GM10266 (cell line): Measurements from ENCODE around the gene MIS18BP1.
A peak's percentile ranks its signal among the peaks of the same experiment; 100 is the strongest.
"Not testable (repeated sequence)": the region's sequence is repeated elsewhere in the genome, so short reads cannot be mapped to it uniquely, and the experiment has no call there.

ENCODE experiments used
- DNase-seq: peaks from one replicate; pipeline ENCODE4 v3.0.0; 2012; ENCODE audit errors: extremely low spot score
- TF ChIP-seq, protein P1 (sequence below): IDR thresholded peaks from 2 replicates; pipeline ENCODE4 v1.5.1; 2012; ENCODE audit warnings: mild to moderate bottlenecking, low read depth; ENCODE audit not compliant: control insufficient read depth, insufficient read depth; ENCODE audit errors: missing control alignments

The MIS18BP1 gene

DNA sequence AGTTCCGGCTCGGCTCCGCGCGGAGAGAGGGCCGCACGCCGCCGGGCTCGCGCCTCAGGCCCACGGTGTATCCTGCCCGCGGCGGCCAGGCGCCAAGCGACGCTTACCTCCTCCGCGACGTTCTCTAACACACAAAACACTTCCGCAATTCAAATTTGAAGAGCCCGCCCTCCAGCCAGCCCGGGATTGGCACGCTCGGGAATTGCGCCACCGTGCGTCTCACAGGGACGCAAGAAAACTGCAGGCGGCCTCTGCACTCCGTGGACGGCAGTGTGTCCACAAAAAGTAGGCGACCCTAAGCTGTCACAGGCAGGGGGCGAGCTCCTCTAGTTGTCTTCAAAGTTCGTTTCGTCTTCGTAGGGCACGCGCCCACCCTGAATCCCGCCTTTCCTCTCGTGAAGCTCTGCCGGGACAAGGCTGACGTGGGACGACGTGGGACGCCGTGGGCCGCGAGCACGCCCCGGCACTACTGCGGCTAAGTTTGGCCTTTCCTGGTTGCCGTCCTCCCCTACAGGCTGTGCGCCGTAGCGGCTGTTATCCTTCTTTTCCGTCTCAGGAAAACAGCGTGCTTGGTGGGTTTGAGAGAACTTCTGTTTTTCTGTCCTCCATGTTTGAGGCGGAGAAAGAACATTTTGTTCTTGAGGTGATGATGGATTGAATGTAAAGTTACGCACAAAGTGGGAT lies at the start of gene MIS18BP1:
MIS18BP1 (minus strand) TSS at position 133 of the 684 bp plus-strand sequence. CDS start 5,916 bp downstream, outside the sequence.
- TF ChIP-seq, protein P1, sequence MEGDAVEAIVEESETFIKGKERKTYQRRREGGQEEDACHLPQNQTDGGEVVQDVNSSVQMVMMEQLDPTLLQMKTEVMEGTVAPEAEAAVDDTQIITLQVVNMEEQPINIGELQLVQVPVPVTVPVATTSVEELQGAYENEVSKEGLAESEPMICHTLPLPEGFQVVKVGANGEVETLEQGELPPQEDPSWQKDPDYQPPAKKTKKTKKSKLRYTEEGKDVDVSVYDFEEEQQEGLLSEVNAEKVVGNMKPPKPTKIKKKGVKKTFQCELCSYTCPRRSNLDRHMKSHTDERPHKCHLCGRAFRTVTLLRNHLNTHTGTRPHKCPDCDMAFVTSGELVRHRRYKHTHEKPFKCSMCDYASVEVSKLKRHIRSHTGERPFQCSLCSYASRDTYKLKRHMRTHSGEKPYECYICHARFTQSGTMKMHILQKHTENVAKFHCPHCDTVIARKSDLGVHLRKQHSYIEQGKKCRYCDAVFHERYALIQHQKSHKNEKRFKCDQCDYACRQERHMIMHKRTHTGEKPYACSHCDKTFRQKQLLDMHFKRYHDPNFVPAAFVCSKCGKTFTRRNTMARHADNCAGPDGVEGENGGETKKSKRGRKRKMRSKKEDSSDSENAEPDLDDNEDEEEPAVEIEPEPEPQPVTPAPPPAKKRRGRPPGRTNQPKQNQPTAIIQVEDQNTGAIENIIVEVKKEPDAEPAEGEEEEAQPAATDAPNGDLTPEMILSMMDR, result peak; percentile 84
- DNase-seq, result peak; percentile 83

DNA sequence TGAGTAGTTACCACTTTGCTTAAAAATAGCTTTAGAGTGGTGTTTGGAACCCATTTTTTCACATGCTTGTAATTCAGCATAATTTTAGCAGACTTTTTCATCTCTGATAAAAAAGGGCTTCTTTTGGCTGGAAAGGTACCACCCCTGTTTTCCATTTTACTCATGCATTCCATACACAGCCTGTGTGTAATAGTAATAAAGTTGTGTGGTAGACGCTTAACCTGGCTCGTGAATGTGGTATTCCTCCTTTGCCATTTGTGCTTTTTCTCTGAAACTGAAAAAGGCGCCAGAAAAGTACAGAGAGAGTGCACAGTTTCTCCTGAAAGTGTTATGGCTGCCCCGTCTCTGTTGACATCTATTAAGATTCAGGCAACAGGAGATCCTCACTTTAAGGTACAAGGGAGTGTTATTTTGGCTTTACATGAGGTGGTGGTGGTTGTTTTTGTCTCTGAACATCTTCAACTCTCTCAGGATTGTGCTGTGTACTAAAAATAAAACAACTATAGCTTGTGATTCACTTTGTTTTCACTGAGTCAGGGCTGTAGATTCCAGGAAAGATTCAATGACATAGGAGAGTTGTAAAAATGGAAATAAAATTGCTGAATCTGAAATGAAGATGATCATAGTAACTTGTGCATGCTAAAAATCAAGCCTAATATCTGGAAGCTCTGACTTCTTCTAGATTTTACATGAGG lies 45.6 kb upstream of the MIS18BP1 start:
- no peak for DNase-seq

DNA sequence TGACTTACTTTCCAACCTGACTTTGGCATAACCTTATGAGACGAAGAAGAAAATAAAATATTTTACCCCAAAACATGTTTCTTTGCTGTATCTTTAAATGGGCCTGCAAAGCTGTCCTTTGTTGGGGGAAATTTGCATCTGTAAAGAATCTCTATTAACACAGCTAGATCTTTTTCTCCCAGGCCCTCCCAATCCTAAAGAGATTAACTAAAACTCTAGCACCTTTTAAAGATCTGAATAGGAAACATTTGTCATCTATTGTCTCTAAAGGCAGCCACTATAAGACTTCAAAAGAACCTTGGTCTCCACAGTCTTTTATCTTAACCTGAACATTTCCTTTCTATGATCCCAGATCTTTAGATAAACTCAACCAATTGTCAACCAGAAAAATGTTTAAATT lies 41.8 kb upstream of the MIS18BP1 start:
- DNase-seq, result not testable (repeated sequence)

More for the DNA sequence above, 45.6 kb upstream of the MIS18BP1 start:
- TF ChIP-seq, protein P1, result no peak

DNA sequence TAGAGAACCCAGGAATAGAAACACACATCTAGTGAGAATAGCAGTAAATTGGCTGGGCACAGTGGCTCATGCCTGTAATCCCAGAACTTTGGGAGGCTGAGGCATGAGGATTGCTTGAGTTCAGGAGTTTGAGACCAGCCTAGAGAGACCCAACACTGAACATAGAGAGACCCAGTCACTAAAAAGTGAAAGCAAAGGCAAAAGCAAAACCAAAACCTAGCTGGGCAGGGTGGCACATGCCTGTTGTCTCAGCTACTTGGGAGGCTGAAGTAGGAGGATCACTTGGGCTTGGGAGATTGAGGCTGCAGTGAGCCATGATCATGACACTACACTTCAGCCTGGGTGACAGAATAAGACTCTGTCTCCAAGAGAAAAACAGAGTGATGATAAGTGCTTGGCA lies 37.5 kb upstream of the MIS18BP1 start:
- TF ChIP-seq, protein P1, result no peak
- DNase-seq, result no peak

DNA sequence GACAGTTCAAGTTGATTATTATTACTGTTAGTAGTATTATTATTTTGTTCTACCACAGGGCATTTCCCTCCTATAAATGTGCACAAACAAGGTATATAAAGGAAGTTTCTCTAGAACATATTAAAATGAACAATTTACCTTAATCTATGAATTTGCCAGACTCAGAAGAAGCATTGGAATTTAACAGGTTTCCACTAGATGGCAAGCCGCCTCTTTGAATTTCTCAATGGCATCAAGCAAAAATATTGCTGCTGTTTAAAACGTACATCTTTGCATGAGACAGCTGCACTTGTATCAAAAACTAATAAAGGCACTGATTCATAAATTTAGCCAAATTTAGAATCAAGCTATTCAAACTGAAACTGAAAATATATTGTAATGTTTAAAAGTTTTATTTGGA lies 34.6 kb upstream of the MIS18BP1 start:
- TF ChIP-seq, protein P1, result peak; percentile 5
- DNase-seq, result no peak

DNA sequence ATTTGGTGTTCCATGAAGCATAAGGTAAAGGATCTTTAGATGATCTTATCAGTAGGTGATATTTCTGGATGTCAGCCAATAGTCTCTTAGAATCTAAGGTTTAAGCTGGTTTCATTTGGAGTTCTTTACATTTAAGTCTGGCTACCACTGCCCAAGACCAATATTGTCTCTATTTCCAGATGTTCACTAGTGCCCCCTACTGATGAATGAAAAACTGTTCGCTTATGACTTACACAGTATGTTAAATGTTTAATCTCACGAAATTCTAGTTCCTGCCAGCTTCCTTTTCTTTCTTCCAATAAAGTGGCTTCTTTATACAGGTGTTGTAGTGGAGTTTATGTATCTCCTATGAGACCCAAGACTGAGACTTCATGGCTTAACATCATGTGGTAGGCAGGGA lies 31.8 kb upstream of the MIS18BP1 start:
- TF ChIP-seq, protein P1, result no peak
- no peak for DNase-seq

DNA sequence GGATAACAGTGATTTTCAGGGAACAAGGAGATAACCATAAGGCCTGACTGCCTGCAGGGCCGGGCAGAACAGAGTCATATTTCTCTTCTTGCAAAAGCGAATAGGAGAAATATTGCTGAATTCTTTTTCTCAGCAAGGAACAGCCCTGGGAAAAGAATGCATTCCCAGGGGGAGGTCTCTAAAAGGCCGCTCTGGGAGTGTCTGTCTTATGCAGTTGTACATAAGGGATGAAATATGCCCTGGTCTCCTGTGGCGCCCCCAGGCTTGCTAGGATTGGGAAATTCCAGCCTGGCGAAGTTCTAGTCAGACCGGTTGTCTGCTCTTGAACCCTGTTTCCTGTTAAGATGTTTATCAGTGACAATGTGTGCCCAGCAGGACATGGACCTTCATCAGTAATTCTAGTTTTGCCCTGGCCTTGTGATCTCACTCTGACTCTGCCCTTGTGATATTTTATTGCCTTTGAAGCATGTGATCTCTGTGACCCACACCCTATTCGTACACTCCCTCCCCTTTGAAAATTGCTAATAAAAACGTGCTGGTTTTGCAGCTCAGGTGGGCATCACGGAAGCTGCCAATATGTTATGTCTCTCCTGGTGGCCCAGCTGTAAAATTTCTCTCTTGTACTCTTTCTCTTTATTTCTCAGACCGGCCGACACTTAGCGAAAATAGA lies 28.9 kb upstream of the MIS18BP1 start:
- DNase-seq, result not testable (repeated sequence)

DNA sequence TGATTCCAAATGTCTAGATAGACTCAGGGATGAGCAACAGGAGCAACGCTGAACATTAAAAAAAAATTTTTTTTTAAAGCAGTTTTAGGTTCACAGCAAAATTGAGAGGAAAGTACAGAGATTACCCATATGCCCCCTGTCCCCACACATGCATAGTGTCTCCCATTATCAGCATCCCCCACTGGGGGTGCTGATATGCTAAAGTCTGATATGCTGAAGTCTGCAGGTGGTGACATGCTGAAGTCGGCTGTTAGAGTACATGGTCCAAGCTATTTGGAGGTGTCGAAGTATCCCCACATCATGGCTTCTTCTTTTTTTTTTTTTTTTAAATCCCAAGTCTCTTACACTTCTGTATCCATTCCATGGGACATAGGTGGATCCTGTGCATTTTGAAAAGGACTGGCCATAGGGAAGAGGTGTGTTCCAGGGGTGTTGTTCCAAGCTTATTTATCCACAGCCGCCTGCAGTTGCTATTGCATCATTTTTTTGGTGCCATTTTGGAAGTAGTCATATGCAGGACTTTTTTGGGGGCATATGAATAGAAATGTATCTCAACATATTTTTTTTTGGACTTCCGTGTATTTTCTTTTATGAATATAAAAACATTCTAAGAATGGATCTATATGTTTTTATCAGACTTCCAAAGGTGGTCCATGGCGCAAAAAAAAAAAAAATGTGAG lies 19.0 kb upstream of the MIS18BP1 start:
- no peak for DNase-seq
- TF ChIP-seq, protein P1, result no peak
